ENCODE results near the gene RHOA. TPM values are rescaled to one million over a fixed set of nuclear protein-coding genes. Genes with fewer than 3 reads are reported as not detected.

The RHOA gene
- total RNA-seq, 1 donor from 2014 or later: 300 TPM

GRCh38 chr3:49387721-49388120 is 24.1 kb downstream of the RHOA start:
- Mint-ChIP-seq H3K27ac (peak overlapping the region; percentile 70), H3K36me3 (peaks cover 15% of the 10 kb centered on the region), H3K4me3 (no peak overlapping the region), H3K4me1 (ENCODE audit: unreplicated experiment) (no peaks in the 10 kb centered on the region), H3K9me3 (no peaks in the 10 kb centered on the region), H3K27me3 (no peaks in the 10 kb centered on the region)
- no peak for TF ChIP-seq CTCF (conservative IDR thresholded peaks at IDR 0.05)
- no peak for DNase-seq (ENCODE audit: extremely low spot score, unreplicated experiment)

GRCh38 chr3:49386056-49386756 is 25.6 kb downstream of the RHOA start:
- no peak for DNase-seq (ENCODE audit: extremely low spot score, unreplicated experiment)
- no peaks in the 10 kb centered on the region for H3K9me3 Mint-ChIP-seq
- peak overlapping the region; percentile 12 for H3K27ac Mint-ChIP-seq
- H3K27me3 Mint-ChIP-seq: no peaks in the 10 kb centered on the region
- H3K4me1 Mint-ChIP-seq (ENCODE audit: unreplicated experiment): no peaks in the 10 kb centered on the region
- H3K36me3 Mint-ChIP-seq: peaks cover 15% of the 10 kb centered on the region
- H3K4me3 Mint-ChIP-seq: no peak overlapping the region
- no peak for TF ChIP-seq CTCF (conservative IDR thresholded peaks at IDR 0.05)

DNA sequence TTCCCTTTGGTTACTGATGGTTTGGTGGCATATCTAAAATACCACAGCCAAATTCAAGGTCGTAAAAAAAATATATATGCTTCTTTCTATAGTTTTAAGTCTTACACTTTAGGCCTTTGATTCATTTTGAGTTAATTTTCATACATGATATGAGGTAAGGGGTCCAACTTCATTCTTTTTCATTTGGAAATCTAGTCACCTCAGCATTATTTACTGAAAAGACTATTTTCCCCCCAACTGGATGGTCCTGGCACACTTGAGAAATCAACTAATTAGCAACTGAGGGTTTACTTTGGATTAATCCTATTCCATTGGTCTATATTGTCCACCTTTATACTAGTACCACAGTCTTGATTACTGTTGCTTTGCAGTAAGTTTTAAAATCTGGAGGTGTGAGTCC is 26.2 kb downstream of the RHOA start:
- H3K4me3 Mint-ChIP-seq: no peak overlapping the region
- H3K4me1 Mint-ChIP-seq (ENCODE audit: unreplicated experiment): no peaks in the 10 kb centered on the region
- no peak overlapping the region for H3K27ac Mint-ChIP-seq
- H3K9me3 Mint-ChIP-seq: no peaks in the 10 kb centered on the region
- no peak for DNase-seq (ENCODE audit: extremely low spot score, unreplicated experiment)
- H3K36me3 Mint-ChIP-seq: peaks cover 15% of the 10 kb centered on the region
- no peak for TF ChIP-seq CTCF (conservative IDR thresholded peaks at IDR 0.05)
- H3K27me3 Mint-ChIP-seq: no peaks in the 10 kb centered on the region

GRCh38 chr3:49383387-49383786 is 28.4 kb downstream of the RHOA start:
- Mint-ChIP-seq H3K4me3 (no peak overlapping the region), H3K4me1 (ENCODE audit: unreplicated experiment) (no peaks in the 10 kb centered on the region), H3K36me3 (peaks cover 11% of the 10 kb centered on the region), H3K9me3 (no peaks in the 10 kb centered on the region), H3K27ac (peak overlapping the region; percentile 51), H3K27me3 (no peaks in the 10 kb centered on the region)
- no peak for TF ChIP-seq CTCF (conservative IDR thresholded peaks at IDR 0.05)
- no peak for DNase-seq (ENCODE audit: extremely low spot score, unreplicated experiment)

GRCh38 chr3:49378249-49378895 is 33.4 kb downstream of the RHOA start:
- no peak for DNase-seq (ENCODE audit: extremely low spot score, unreplicated experiment)
- H3K36me3 Mint-ChIP-seq: peaks cover 10% of the 10 kb centered on the region
- no peak for TF ChIP-seq CTCF (conservative IDR thresholded peaks at IDR 0.05)
- H3K4me3 Mint-ChIP-seq: peak overlapping the region; percentile 43
- peak overlapping the region; percentile 86 for H3K27ac Mint-ChIP-seq
- H3K27me3 Mint-ChIP-seq: no peaks in the 10 kb centered on the region
- no peaks in the 10 kb centered on the region for H3K9me3 Mint-ChIP-seq
- H3K4me1 Mint-ChIP-seq (ENCODE audit: unreplicated experiment): no peaks in the 10 kb centered on the region
